ENCODE data around the gene GFOD1. TPM values are rescaled to one million over a fixed set of nuclear protein-coding genes. Genes with fewer than 3 reads are reported as not detected.
A peak's percentile ranks its signal among the peaks of the same experiment; 100 is the strongest.
"Not testable (repeated sequence)": the region's sequence is repeated elsewhere in the genome, so short reads cannot be mapped to it uniquely, and the experiment has no call there.

GFOD1 gene
- total and polyA plus RNA-seq, 5 donors = 30.3 to 81.7 (median 54.0) TPM

DNA sequence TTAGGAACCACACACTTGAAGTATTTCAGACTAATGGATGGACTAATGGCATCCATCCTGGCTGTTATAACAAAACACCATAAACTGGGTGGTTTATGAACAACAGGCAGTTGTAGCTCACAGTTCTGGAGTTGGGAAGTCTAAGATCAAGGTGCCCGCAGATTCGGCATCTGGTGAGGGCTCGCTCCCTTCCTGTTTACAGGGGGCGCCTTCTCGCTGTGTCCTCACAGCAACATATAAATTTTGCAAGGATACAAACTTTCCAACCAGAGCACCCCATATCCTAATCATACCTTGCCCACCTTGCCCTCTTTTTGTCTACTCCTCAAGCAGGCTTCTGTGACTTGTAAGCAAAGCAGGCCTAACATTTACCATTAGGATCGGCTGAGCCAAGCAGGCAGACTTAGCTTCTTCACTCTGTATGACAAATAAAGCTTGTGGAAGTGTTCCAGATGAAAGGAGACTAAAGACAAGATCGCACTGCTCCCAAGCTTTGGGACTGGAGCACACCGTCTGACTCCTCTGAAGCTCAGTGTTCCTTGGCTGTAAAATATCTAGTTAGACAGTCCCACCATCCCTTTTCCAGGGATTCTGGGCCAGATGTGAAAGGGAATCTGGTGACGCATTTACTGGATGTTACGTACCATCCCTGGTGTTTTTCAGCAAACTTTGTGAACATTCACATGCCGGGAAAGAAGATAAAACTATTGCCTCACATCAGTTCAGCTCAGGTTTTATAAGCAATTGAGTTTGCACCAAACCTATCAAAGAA is 34.9 kb downstream of the GFOD1 start:
- peaks cover 59% of the 10 kb centered on the region for H3K4me1 ChIP-seq (ENCODE audit: control insufficient read depth, insufficient read depth, low read length)

GRCh38 chr6:13451181-13451895 is 36.1 kb downstream of the GFOD1 start:
- ATAC-seq (no peak), DNase-seq (no peak)
- Histone ChIP-seq H3K9me3 (ENCODE audit: control insufficient read depth, low read length) (no peaks in the 10 kb centered on the region), H3K27ac (ENCODE audit: low read length) (peak overlapping the region; percentile 43), H3K4me3 (ENCODE audit: low read length) (no peak overlapping the region), H3K4me1 (ENCODE audit: control insufficient read depth, insufficient read depth, low read length) (peaks cover 55% of the 10 kb centered on the region), H3K27me3 (ENCODE audit: control insufficient read depth, insufficient read depth) (no peaks in the 10 kb centered on the region)
- intact Hi-C loops (cut with DNase I) = no loop called here
- 91% methylated on average over 15 of the region's 15 CpGs for WGBS

More for the DNA sequence above, 34.9 kb downstream of the GFOD1 start:
- intact Hi-C loops (cut with DNase I) = no loop called here
- WGBS = 83% methylated on average over 11 of the region's 11 CpGs
- Histone ChIP-seq H3K4me3 (ENCODE audit: low read length) (no peak overlapping the region), H3K27me3 (ENCODE audit: control insufficient read depth, insufficient read depth) (no peaks in the 10 kb centered on the region), H3K9me3 (ENCODE audit: control insufficient read depth, low read length) (no peaks in the 10 kb centered on the region), H3K27ac (ENCODE audit: low read length) (peak overlapping the region; percentile 64)
- DNase-seq (no peak), ATAC-seq (no peak)

- intact Hi-C loops (cut with DNase I) = no loop called here
- WGBS = 74% methylated on average over 6 of the region's 6 CpGs
- ATAC-seq (no peak), DNase-seq (no peak)
- peaks cover 57% of the 10 kb centered on the region for H3K4me1 ChIP-seq (ENCODE audit: control insufficient read depth, insufficient read depth, low read length)
- peak overlapping the region; percentile 55 for H3K27ac ChIP-seq (ENCODE audit: low read length)
- no peak overlapping the region for H3K4me3 ChIP-seq (ENCODE audit: low read length)
- no peaks in the 10 kb centered on the region for H3K9me3 ChIP-seq (ENCODE audit: control insufficient read depth, low read length)
- H3K27me3 ChIP-seq (ENCODE audit: control insufficient read depth, insufficient read depth) = no peaks in the 10 kb centered on the region
Observed at GRCh38 chr6:13450628-13451027, 36.8 kb downstream of the GFOD1 start.

- Histone ChIP-seq H3K9me3 (ENCODE audit: control insufficient read depth, low read length) (no peaks in the 10 kb centered on the region), H3K27ac (ENCODE audit: low read length) (peak overlapping the region; percentile 5), H3K4me1 (ENCODE audit: control insufficient read depth, insufficient read depth, low read length) (peaks cover 44% of the 10 kb centered on the region), H3K4me3 (ENCODE audit: low read length) (no peak overlapping the region), H3K27me3 (ENCODE audit: control insufficient read depth, insufficient read depth) (no peaks in the 10 kb centered on the region)
- 83% methylated on average over 5 of the region's 5 CpGs for WGBS
- intact Hi-C loops (cut with DNase I) = no loop called here
- no peak for DNase-seq
- peak; percentile 32 to 60 for ATAC-seq
Observed at GRCh38 chr6:13447949-13448724, 39.3 kb downstream of the GFOD1 start.

GRCh38 chr6:13446381-13446780 is 41.0 kb downstream of the GFOD1 start:
- Histone ChIP-seq H3K9me3 (ENCODE audit: control insufficient read depth, low read length) (no peaks in the 10 kb centered on the region), H3K27me3 (ENCODE audit: control insufficient read depth, insufficient read depth) (no peaks in the 10 kb centered on the region), H3K4me3 (ENCODE audit: low read length) (no peak overlapping the region), H3K27ac (ENCODE audit: low read length) (peak overlapping the region; percentile 91), H3K4me1 (ENCODE audit: control insufficient read depth, insufficient read depth, low read length) (peaks cover 34% of the 10 kb centered on the region)
- intact Hi-C loops (cut with DNase I) = no loop called here
- 59% methylated on average over 7 of the region's 7 CpGs for WGBS
- peak; percentile 50 to 58 for ATAC-seq
- DNase-seq = peak in 1 of 3 donors; percentile 64

GRCh38 chr6:13445744-13446115 is 41.7 kb downstream of the GFOD1 start:
- Histone ChIP-seq H3K27ac (ENCODE audit: low read length) (peak overlapping the region; percentile 91), H3K27me3 (ENCODE audit: control insufficient read depth, insufficient read depth) (no peaks in the 10 kb centered on the region), H3K4me3 (ENCODE audit: low read length) (no peak overlapping the region), H3K4me1 (ENCODE audit: control insufficient read depth, insufficient read depth, low read length) (peaks cover 33% of the 10 kb centered on the region), H3K9me3 (ENCODE audit: control insufficient read depth, low read length) (no peaks in the 10 kb centered on the region)
- ATAC-seq (peak; percentile 12 to 17), DNase-seq (no peak)
- intact Hi-C loops (cut with DNase I) = no loop called here
- 54% methylated on average over 3 of the region's 3 CpGs for WGBS

DNA sequence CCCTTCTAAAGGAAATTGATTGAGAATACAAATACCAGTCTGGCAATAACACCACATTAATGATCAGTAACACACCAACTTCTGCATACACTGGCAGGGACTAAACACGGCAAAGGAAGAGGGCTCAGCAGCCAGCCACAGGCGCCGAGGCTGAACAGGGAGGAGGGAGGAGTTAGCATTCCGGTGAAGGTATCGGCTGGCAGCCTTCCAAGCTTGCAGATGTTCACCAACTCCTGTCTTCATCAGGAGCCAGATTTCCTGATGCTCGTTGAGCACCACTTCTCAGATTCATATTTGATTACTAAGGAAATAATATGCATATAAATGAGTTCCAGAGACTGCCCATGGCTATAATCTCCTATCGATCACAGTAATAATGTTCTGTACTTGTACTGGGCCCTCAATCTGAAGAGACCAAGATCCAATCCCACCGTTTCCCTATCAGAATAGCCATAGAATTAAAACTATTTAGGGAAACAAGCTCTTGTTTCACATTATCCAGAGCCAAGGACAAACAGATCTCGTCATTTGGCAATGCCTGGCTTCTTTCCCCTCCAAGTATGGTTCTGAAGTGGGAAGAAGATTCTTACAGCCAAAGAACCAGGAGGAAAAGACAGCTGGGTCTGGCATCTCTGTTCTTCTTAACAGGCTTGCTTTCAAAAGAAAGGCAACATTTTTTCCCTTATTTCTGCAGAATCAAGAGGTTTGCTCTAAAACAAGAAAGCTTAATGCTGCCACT is 42.2 kb downstream of the GFOD1 start:
- H3K27me3 ChIP-seq (ENCODE audit: control insufficient read depth, insufficient read depth) = no peaks in the 10 kb centered on the region
- DNase-seq (peak; percentile 64 to 86 (median 82)), ATAC-seq (peak; percentile 35 to 56)
- no peak overlapping the region for H3K4me3 ChIP-seq (ENCODE audit: low read length)
- H3K4me1 ChIP-seq (ENCODE audit: control insufficient read depth, insufficient read depth, low read length) = peaks cover 28% of the 10 kb centered on the region
- H3K27ac ChIP-seq (ENCODE audit: low read length) = peak overlapping the region; percentile 70
- intact Hi-C loops (cut with DNase I) = no loop called here
- 6% methylated on average over 9 of the region's 9 CpGs for WGBS
- H3K9me3 ChIP-seq (ENCODE audit: control insufficient read depth, low read length) = no peaks in the 10 kb centered on the region

DNA sequence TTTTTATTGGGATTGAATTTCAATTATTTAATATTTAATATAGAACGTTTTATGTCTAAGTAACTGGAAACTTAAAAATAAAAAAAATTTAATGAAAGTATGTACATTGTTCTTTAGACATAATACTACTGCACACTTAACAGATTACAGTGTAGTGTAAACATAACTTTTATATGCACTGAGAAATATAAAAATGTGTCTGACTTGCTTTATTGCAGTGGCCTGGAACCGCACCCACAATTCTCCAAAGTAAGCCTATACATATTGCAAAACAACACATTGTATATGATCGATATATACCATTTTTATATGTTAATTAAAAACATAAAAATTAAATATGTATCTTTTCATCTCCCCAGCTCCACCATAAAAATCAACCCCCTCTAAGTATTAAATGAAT is 42.8 kb downstream of the GFOD1 start:
- intact Hi-C loops (cut with DNase I) = no loop called here
- Histone ChIP-seq H3K4me3 (ENCODE audit: low read length) (no peak overlapping the region), H3K4me1 (ENCODE audit: control insufficient read depth, insufficient read depth, low read length) (peaks cover 26% of the 10 kb centered on the region), H3K27me3 (ENCODE audit: control insufficient read depth, insufficient read depth) (no peaks in the 10 kb centered on the region), H3K9me3 (ENCODE audit: control insufficient read depth, low read length) (no peaks in the 10 kb centered on the region), H3K27ac (ENCODE audit: low read length) (no peak overlapping the region)
- 77% methylated on average over 3 of the region's 3 CpGs for WGBS
- no peak for DNase-seq
- no peak for ATAC-seq

DNA sequence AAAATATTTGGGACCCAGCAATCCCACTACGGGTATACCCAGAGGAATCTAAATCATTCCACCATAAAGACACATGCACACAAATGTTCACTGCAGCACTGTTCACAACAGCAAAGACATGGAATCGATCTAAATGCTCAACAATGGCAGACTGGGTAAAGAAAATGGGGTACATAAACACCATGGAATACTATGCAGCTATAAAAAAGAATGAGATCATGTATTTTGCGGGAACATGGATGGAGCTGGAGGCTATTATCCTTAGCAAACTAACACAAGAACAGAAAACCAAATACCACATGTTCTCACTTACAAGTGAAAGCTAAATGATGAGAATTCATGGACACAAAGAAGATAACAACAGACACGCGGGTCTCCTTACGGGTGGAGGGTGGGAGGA is 43.4 kb downstream of the GFOD1 start:
- ATAC-seq; H3K27me3 ChIP-seq (ENCODE audit: control insufficient read depth, insufficient read depth); DNase-seq; H3K27ac ChIP-seq (ENCODE audit: low read length); H3K9me3 ChIP-seq (ENCODE audit: control insufficient read depth, low read length); H3K4me3 ChIP-seq (ENCODE audit: low read length); intact Hi-C loops (cut with DNase I): not testable (repeated sequence)
- WGBS = 87% methylated on average over 6 of the region's 6 CpGs
- H3K4me1 ChIP-seq (ENCODE audit: control insufficient read depth, insufficient read depth, low read length) = peaks cover 23% of the 10 kb centered on the region

DNA sequence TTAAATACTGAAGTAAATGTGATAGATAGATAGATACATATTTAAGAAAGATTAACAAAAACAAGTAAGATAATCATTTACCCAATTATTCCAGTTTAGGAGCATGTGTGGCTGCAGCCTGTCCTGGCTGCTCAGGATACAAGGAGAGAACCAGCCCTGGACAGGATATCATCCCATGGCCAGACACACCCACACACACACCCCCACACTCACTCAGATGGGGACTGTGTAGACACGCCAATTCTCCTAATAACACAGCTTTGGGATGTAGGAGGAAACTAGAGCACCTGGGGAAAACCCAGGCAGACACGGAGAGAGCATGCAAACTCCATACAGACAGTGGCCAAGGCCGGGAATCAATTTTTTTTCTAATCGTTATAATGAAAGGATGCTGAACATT is 45.6 kb downstream of the GFOD1 start:
- Histone ChIP-seq H3K27me3 (ENCODE audit: control insufficient read depth, insufficient read depth) (no peaks in the 10 kb centered on the region), H3K4me3 (ENCODE audit: low read length) (no peak overlapping the region), H3K27ac (ENCODE audit: low read length) (no peak overlapping the region), H3K9me3 (ENCODE audit: control insufficient read depth, low read length) (no peaks in the 10 kb centered on the region), H3K4me1 (ENCODE audit: control insufficient read depth, insufficient read depth, low read length) (peaks cover 16% of the 10 kb centered on the region)
- intact Hi-C loops (cut with DNase I) = no loop called here
- ATAC-seq = no peak
- WGBS = 81% methylated on average over 4 of the region's 4 CpGs
- no peak for DNase-seq
